ENCODE measurements around the gene THOC5. TPM values are rescaled to one million over a fixed set of nuclear protein-coding genes. Genes with fewer than 3 reads are reported as not detected.
A peak's percentile ranks its signal among the peaks of the same experiment; 100 is the strongest.
"Not testable (repeated sequence)": the region's sequence is repeated elsewhere in the genome, so short reads cannot be mapped to it uniquely, and the experiment has no call there.

THOC5 gene
- polyA plus RNA-seq, 3 donors = 31.6 to 34.2 (median 31.7) TPM

DNA sequence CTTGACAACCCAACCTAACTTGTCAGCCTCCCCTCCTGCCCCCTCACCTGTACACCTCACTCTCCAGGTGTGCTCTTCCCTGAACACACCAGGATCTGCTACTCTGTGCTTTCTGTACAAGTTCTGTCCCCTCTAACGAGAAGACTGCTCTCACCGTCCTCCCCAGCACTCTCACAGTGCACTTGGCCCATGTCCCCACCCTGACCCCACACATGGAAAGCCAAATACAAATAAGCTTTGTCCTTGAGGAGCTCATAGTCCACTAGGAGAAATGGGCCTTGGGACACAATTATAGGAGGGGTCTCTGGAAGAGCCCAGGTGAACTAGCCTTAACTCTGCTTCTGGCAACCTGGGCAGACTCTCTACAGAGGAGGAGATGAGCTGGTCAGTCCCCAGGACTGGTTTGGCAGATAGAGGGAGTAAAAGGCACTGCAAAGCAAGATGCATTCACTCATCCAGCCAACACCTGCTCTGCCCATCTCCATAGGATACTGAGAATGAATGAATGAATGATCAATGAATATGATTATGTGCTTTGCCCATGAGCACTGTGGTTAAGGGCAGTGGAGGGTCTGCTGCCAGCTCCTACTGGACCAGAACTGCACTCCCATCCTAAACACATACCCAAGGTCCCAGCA lies 17.5 kb upstream of the THOC5 start:
- DNase-seq (ENCODE audit: extremely low read depth in 1 of 11, low read depth in 9 of 11, low spot score in 4 of 11) = no peak

GRCh38 chr22:29570456-29570855 lies 16.9 kb upstream of the THOC5 start:
- no peak for DNase-seq (ENCODE audit: extremely low read depth in 1 of 11, low read depth in 9 of 11, low spot score in 4 of 11)

DNA sequence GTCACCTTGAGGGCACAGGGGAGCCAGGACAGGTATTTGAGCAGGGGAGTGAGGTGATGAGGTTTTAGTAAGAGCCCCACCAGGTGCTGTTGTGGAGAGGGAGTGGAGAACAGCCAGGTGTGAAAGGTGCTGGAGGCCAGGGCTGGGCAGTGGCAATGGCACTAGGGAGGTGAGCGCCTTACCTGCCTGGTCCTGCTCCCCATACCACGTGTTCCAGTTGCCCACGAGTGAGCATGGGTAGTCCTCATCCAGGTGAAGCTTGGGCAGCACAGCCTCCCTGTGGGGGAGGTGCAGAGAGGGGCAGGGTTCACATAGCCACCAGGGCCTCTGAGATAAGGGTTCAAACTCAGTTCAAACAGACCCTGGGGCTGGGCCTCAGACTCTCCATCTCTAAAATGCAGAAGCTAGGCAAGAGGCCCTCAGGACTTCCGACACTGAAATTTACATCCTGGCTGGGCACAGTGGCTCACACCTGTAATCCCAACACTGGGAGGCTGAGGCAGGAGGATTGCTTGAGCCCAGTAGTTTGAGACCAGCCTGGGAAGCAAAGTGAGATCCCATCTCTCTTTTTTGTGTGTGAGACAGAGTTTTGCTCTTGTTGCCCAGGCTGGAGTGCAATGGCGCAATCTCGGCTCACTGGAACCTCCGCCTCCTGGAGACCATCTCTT lies 15.6 kb upstream of the THOC5 start:
- DNase-seq (ENCODE audit: extremely low read depth in 1 of 11, low read depth in 9 of 11, low spot score in 4 of 11) = no peak

DNA sequence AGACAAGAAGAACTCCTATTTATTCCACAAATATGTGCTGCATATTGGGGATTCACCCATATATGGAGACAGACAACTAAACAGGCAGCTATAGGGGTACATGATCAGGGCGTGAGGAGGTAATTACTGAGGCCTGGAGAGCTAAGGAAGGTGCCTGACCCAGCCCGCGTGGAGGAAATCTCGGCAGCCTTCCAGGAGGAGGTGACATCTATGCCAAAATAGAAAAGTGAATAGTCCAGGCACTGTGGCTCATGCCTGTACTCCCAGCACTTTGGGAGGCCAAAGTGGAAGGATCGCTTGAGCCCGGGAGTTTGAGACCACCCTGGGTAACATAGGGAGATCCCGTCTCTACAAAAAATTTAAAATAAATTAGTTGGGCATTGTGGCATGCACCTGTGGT lies 13.8 kb upstream of the THOC5 start:
- DNase-seq (ENCODE audit: extremely low read depth in 1 of 11, low read depth in 9 of 11, low spot score in 4 of 11) = no peak

GRCh38 chr22:29566513-29566912 lies 13.0 kb upstream of the THOC5 start:
- not testable (repeated sequence) for DNase-seq (ENCODE audit: extremely low read depth in 1 of 11, low read depth in 9 of 11, low spot score in 4 of 11)

- no peak for DNase-seq (ENCODE audit: extremely low read depth in 1 of 11, low read depth in 9 of 11, low spot score in 4 of 11)
Observed at GRCh38 chr22:29563652-29564460, 10.3 kb upstream of the THOC5 start.

DNA sequence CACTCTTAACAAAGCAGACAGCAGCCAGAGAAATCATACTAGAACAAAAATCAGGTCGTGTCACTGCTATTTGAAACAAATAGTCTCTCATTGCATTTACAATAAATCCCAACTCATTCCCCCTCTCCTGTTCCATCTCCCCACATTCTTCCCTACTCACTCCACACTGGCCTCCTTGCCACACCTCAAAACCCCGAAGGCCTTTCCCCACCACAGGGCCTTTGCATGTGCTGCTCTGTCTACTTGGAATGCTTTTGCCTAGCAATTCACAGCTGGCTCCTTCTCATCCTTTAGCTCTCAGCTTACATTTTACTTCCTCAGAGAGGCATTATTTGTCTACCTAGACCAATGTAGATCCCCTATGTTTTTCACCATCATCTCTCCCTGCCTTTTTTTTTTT lies 6.3 kb upstream of the THOC5 start:
- no peak for DNase-seq (ENCODE audit: extremely low read depth in 1 of 11, low read depth in 9 of 11, low spot score in 4 of 11)

DNA sequence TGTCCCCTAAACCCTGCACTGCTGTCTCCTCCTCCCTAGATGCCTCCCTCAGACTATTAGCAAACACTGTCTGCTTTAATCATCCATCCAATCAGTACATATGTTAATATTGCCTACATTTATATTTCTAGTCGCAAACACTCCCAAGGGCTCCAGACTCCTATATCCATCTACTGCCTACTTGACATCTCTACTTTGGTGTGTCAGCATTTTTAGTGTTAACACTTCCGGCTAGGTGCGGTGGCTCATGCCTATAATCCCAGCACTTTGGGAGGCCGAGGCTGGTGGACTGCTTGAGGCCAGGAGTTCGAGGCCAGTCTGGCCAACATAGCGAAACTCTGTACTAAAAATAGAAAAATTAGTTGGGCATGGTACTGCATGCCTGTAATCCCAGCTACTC lies 5.5 kb upstream of the THOC5 start:
- no peak for DNase-seq (ENCODE audit: extremely low read depth in 1 of 11, low read depth in 9 of 11, low spot score in 4 of 11)

- DNase-seq (ENCODE audit: extremely low read depth in 1 of 11, low read depth in 9 of 11, low spot score in 4 of 11) = peak in 4 of 11 donors; percentile 22 to 41 (median 32)
Observed at GRCh38 chr22:29555065-29555644, 1.6 kb upstream of the THOC5 start.

DNA sequence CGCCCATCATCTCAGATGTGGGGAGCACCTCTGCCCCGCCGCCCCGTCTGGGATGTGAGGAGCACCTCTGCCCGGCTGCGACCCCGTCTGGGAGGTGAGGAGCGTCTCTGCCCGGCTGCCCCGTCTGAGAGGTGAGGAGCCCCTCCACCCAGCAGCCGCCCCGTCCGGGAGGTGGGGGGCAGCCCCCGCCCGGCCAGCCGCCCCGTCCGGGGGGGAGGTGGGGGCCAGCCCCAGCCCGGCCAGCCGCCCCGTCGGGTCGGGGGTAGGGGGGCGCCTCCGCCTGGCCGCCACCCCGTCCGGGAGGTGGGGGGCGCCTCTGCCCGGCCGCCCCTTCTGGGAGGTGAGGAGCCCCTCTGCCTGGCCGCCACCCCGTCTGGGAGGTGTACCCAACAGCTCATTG lies 1.2 kb downstream of the THOC5 start:
- DNase-seq (ENCODE audit: extremely low read depth in 1 of 11, low read depth in 9 of 11, low spot score in 4 of 11) = not testable (repeated sequence)

DNA sequence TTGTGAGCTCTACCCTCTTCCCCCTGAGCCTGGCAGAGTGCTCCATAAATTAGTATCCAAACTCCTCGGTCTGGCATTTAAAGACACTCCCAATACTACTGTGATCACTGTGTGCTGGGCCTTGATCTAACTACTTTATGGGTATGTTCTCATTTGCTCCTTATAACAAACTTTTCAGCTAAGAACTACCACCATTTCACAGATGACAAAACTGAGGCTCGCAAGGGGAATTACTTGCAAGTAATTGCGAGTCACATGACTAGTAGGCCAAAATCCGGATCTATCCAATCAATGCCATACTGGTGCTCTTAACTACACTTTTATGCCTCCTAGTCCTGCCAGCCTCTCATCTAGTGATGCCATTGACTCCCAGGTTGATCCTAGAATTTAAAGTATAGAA lies 3.6 kb downstream of the THOC5 start:
- no peak for DNase-seq (ENCODE audit: extremely low read depth in 1 of 11, low read depth in 9 of 11, low spot score in 4 of 11)

GRCh38 chr22:29545045-29545444 lies 8.5 kb downstream of the THOC5 start:
- DNase-seq (ENCODE audit: extremely low read depth in 1 of 11, low read depth in 9 of 11, low spot score in 4 of 11) = not testable (repeated sequence)

DNA sequence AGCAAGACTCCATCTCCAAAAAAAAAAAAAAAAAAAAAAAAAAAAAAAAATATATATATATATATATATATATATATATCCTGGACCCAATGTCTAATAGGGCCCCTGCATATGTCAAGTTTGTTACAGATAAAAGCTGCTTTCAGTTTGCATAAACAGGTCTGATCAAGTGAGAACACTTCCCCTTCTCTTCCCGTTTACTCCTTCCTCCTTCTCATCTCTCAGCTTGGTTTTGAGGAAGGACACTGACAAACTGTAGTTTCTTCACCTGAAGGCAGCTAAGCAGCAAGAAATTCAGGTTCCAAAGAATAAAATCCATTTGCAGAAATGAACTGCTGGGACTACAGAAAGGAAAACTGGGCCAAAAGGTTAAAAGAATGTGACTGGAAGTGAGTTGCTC lies 11.7 kb downstream of the THOC5 start:
- no peak for DNase-seq (ENCODE audit: extremely low read depth in 1 of 11, low read depth in 9 of 11, low spot score in 4 of 11)

DNA sequence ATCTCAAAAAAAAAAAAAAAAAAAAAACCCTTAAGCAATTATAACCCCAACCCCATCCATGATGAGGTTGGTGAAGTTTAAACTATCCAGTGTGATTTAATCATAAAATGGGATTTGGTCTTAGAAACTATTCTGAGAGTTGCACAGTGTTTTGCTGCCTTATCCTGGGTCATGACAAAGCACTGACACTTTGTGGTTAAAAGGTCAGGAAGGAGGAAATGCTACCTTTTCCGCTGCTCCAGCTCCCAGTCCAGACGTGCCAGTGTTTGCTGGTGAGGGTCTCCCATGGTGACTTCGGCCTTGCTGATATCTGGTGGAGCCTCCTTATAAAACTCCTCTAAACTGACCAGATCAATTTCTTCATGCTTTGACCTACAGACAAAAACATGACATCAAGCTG lies 14.5 kb downstream of the THOC5 start:
- no peak for DNase-seq (ENCODE audit: extremely low read depth in 1 of 11, low read depth in 9 of 11, low spot score in 4 of 11)

DNA sequence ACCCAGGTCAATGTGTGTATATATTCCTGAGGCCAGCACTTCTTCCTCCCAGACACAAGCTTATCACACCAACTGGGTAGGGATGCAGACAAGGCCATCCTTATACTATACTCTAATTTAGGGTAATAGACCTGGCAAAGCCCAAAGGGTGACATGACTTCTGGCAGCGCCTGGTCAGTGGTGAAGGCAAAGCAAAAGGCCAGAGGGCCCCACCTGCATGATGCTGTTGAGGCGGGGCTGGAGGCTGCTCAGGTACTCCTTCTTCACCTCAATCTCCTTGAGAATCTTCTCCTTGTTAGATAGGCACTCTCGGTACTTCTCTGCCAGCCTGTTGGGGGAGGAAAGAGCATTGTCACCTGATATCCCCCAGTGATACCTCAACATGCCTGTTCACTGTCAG lies 17.1 kb downstream of the THOC5 start:
- no peak for DNase-seq (ENCODE audit: extremely low read depth in 1 of 11, low read depth in 9 of 11, low spot score in 4 of 11)

DNA sequence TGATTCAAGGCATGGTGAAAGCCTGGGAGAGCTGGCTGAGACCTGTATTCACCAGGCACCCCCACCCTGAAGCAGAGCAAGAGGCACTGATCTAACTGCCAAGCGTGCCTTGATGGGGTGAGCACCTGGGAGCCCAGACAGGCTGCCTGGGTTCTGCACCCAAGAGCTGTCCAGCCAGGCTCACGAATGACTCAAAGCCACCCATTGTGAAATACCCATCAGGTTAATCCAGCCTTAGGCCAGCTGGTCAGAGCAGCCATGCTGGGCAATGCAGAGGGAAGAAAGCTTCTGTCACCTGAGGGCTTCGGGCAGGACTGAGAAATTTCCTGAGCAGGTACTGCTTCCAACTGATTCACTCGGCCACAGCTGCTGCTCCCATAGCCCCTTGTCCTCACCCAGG lies 22.1 kb downstream of the THOC5 start:
- no peak for DNase-seq (ENCODE audit: extremely low read depth in 1 of 11, low read depth in 9 of 11, low spot score in 4 of 11)

GRCh38 chr22:29530716-29531115 lies 22.8 kb downstream of the THOC5 start:
- DNase-seq (ENCODE audit: extremely low read depth in 1 of 11, low read depth in 9 of 11, low spot score in 4 of 11) = no peak

- no peak for DNase-seq (ENCODE audit: extremely low read depth in 1 of 11, low read depth in 9 of 11, low spot score in 4 of 11)
Observed at GRCh38 chr22:29528144-29528543, 25.4 kb downstream of the THOC5 start.

DNA sequence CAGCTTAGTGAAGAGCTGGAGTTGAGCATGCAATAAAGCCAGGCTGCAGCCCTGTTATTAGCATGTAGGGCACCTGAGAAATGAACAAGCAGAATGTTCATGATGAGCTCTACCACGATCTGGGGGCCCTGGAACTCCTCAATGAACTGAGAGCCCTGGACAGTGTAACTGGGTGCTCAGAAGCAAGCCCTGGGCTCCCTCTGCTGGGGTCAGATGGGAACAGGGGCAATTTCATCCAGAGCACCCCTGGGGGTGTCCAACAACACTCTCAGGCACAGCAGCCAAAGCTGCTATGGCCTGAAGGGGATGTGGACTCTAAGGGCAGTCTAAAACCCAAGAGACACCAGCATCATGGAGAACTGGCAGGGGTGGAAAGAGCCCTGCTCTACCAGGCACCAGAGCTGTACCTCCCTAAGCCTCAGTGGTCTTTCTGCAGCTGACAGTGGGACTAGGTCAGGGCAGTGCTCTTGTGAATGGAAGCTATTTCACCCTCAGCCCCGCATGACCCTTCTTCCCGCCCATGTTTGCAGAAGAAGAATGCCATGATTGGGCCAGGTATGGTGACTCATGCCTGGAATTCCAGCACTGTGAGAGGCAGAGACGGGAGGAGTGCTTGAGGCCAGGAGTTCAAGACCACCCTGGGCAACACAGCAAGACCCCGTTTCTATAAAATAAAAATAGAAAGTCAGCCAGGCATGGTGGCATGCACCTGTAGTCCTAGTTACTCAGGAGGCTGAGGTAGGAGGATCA lies 28.9 kb downstream of the THOC5 start:
- DNase-seq (ENCODE audit: extremely low read depth in 1 of 11, low read depth in 9 of 11, low spot score in 4 of 11) = no peak
